Breast epithelium (tissue), 4 donors: ENCODE measurements around the gene SPRR2A. TPM values are rescaled to one million over a fixed set of nuclear protein-coding genes. Genes with fewer than 3 reads are reported as not detected.
"Not testable (repeated sequence)": the region's sequence is repeated elsewhere in the genome, so short reads cannot be mapped to it uniquely, and the experiment has no call there.

Source experiments
- DNase-seq, 2 donors: peaks; one replicate each; pipeline ENCODE4 v3.0.0-alpha.2; 2019; ENCODE audit warnings: low spot score in 2 of 2
- H3K27ac ChIP-seq, 2 donors: fragments of 200-600 bp; sonication (generic) in 1 of 2; one replicate each; pipeline ENCODE4 v1.5.1; 2016 to 2019; ENCODE audit warnings: mild to moderate bottlenecking in 1 of 2
- H3K27me3 ChIP-seq, 2 donors: fragments of 200-600 bp; sonication (generic) in 1 of 2; one replicate each; pipeline versions ENCODE4 v1.5.1 to v1.6.0; 2017 to 2019; ENCODE audit warnings: control low read depth in 1 of 2, mild to moderate bottlenecking in 1 of 2
- H3K36me3 ChIP-seq: fragments of 200-600 bp; one replicate; pipeline ENCODE4 v1.5.1; 2019
- H3K4me1 ChIP-seq, 2 donors: fragments of 200-600 bp; sonication (generic); one replicate each; pipeline ENCODE4 v1.5.1; 2016 to 2019; ENCODE audit warnings: control low read depth in 1 of 2
- H3K4me3 ChIP-seq, 3 donors: fragments of 200-600 bp; sonication (generic); 1 replicate in 2 of 3; 2 replicates in 1 of 3; pipeline ENCODE4 v1.5.1; 2016 to 2019; ENCODE audit warnings: mild to moderate bottlenecking in 3 of 3, moderate library complexity in 2 of 3
- H3K9me3 ChIP-seq, 2 donors: fragments of 200-600 bp; sonication (generic) in 1 of 2; one replicate each; pipeline ENCODE4 v1.5.1; 2016 to 2019; ENCODE audit warnings: control low read depth in 1 of 2
- POLR2A ChIP-seq: fragments of 450-650 bp; IDR thresholded peaks from one replicate; pipeline ENCODE4 v1.6.1; 2016; ENCODE audit warnings: antibody characterized with exemption, mild to moderate bottlenecking, moderate library complexity
- POLR2AphosphoS5 ChIP-seq, 3 donors: sonication (generic); formaldehyde crosslinking; IDR thresholded peaks; one replicate each; pipeline ENCODE4 v1.6.1; 2017; ENCODE audit warnings: antibody characterized with exemption in 3 of 3
- intact Hi-C: fragments of 100-400 bp; cut with DNase I; formaldehyde crosslinking; loops from one replicate; pipeline ENCODE4 v1.15.1; 2023; ENCODE audit warnings: low total_unique reads
- total RNA-seq, 3 donors: library from RNA; depleted of rRNA; stranded (reverse); fragments of >200 nt; gene quantifications; one replicate each; pipeline ENCODE4 v1.1.0, GENCODE V29; 2016
- TF ChIP-seq, protein P1 (sequence below), 3 donors: fragments of 450-650 bp; IDR thresholded peaks; one replicate each; pipeline ENCODE4 v1.5.1; 2016 to 2017; ENCODE audit warnings: antibody characterized with exemption in 3 of 3, mild to moderate bottlenecking in 3 of 3, moderate library complexity in 3 of 3

The SPRR2A gene
- total RNA-seq, 3 donors from 2014 or later = not detected

DNA sequence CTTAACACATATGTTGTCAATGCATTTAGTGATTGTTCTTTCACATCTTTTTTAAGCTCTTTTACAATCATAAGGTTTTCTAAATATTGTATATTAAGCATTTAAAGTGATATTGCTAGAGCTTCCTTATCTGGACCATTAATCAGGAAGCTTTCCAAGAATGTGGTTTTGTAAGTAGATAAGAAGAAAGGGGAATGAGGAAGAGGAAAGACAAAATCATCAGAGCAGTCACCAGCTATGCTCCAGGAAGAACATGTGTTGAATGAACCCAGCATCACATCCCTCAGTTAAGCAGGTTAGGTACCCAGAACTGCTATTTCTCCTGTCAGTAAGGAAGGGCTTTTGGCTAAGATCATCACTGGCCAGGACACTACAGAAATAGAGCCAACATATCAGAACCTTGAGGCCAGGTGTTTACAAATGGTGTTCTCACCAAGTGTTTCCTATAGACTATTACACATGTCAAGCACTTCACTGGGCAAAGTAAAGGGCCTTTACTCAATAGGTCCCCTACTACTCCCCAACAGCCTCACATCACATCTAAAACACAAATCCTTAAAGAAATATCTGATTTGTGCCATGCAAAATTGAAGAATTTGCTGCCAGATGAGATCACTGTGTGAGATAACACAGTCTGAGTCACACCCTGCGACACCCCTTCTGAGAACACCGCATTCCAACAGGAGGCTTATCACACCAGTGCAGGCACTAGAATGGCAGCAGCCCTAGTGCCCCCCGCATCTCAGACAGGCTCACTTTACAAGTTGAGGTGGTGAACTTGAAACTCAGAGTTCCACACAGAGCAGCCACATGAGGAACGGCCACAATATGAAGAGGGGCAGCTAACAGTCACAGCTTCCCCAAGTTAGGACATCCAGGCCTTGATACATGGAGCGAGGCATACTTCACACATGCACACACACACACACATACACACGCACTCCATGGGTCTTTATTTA lies 1.8 kb upstream of the SPRR2A start:
- no peak overlapping the region for H3K27ac ChIP-seq
- H3K4me1 ChIP-seq = no peaks in the 10 kb centered on the region
- no peak for TF ChIP-seq POLR2AphosphoS5 (IDR thresholded peaks at IDR 0.05)
- TF ChIP-seq, protein P1, sequence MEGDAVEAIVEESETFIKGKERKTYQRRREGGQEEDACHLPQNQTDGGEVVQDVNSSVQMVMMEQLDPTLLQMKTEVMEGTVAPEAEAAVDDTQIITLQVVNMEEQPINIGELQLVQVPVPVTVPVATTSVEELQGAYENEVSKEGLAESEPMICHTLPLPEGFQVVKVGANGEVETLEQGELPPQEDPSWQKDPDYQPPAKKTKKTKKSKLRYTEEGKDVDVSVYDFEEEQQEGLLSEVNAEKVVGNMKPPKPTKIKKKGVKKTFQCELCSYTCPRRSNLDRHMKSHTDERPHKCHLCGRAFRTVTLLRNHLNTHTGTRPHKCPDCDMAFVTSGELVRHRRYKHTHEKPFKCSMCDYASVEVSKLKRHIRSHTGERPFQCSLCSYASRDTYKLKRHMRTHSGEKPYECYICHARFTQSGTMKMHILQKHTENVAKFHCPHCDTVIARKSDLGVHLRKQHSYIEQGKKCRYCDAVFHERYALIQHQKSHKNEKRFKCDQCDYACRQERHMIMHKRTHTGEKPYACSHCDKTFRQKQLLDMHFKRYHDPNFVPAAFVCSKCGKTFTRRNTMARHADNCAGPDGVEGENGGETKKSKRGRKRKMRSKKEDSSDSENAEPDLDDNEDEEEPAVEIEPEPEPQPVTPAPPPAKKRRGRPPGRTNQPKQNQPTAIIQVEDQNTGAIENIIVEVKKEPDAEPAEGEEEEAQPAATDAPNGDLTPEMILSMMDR (IDR thresholded peaks at IDR 0.05) = no peak
- TF ChIP-seq POLR2A = no peak
- DNase-seq = no peak
- H3K27me3 ChIP-seq = peaks cover 0 to 3% of the 10 kb centered on the region in 2 donors
- H3K9me3 ChIP-seq = no peaks in the 10 kb centered on the region
- H3K36me3 ChIP-seq = no peaks in the 10 kb centered on the region
- H3K4me3 ChIP-seq = no peak overlapping the region
- intact Hi-C loops = no loop called here

DNA sequence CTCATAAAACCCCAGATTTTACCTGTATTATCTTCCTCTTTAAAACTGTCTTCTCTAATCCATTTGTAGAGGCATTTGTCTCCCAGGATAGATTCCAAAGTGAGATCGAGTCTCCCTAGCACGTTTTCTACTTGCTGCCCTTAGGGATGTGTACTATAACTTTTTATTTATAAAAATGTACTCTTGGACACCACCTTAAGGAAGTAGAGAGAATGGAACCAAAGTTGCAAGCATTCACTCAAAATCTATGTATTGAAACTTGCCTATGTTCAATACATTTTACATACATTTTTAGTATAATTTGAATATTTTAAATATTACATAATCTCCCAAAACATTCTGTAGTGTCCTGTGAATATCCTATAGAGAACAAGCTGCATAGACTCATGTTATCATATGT lies 842 bp upstream of the SPRR2A start:
- intact Hi-C loops = no loop called here
- Histone ChIP-seq H3K27ac (no peak overlapping the region), H3K4me3 (no peak overlapping the region), H3K4me1 (no peaks in the 10 kb centered on the region), H3K36me3 (no peaks in the 10 kb centered on the region), H3K9me3 (no peaks in the 10 kb centered on the region), H3K27me3 (peaks cover 0 to 3% of the 10 kb centered on the region in 2 donors)
- TF ChIP-seq, protein P1 (IDR thresholded peaks at IDR 0.05) = no peak
- TF ChIP-seq POLR2AphosphoS5 (IDR thresholded peaks at IDR 0.05) (no peak), POLR2A (no peak)
- no peak for DNase-seq

DNA sequence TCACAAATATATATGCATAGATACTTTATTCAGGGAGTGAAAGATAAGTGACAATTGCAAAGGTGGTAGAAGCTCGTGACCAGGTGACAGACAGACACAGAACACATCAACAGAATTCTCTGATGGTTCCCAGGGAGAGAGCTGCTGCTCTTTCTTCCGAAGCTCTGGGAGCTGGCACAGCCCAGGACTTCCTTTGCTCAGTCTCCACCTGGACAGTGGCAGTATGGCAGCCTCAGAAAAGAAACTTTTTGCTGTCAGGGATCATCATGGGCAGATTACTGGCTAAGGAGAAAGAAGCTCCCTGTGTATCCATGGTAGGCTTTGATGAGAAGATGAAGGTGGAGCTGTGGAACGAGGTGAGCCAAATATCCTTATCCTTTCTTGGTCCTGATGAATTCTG lies 1.2 kb downstream of the SPRR2A start:
- H3K27ac ChIP-seq, H3K4me1 ChIP-seq, H3K27me3 ChIP-seq, intact Hi-C loops, H3K36me3 ChIP-seq, DNase-seq, H3K9me3 ChIP-seq, H3K4me3 ChIP-seq: not testable (repeated sequence)

DNA sequence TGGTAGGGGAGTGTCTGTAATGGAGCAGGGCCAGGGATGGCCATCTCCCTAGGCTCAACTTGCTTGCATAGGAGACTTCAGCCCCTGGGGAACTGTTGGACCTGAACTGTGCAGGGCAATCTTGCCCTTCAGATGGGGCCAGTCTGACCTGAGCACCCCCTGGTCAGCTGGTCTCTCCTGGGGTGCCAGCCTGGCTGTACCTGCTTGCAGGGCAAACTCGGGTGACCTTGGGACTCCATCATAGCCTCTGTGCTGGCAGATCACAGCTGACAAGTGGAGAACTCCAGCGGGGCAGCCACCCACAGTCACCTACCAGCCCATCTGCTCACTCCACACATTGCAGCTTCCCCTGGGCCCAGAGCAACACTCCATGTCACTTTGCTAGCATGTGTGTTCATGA lies 8.1 kb downstream of the SPRR2A start:
- no peaks in the 10 kb centered on the region for H3K9me3 ChIP-seq
- H3K27ac ChIP-seq = no peak overlapping the region
- no peaks in the 10 kb centered on the region for H3K36me3 ChIP-seq
- intact Hi-C loops = no loop called here
- no peaks in the 10 kb centered on the region for H3K4me1 ChIP-seq
- H3K4me3 ChIP-seq = no peak overlapping the region
- no peaks in the 10 kb centered on the region for H3K27me3 ChIP-seq
- TF ChIP-seq, protein P1 (IDR thresholded peaks at IDR 0.05) = no peak
- TF ChIP-seq POLR2AphosphoS5 (IDR thresholded peaks at IDR 0.05) (no peak), POLR2A (no peak)
- no peak for DNase-seq

DNA sequence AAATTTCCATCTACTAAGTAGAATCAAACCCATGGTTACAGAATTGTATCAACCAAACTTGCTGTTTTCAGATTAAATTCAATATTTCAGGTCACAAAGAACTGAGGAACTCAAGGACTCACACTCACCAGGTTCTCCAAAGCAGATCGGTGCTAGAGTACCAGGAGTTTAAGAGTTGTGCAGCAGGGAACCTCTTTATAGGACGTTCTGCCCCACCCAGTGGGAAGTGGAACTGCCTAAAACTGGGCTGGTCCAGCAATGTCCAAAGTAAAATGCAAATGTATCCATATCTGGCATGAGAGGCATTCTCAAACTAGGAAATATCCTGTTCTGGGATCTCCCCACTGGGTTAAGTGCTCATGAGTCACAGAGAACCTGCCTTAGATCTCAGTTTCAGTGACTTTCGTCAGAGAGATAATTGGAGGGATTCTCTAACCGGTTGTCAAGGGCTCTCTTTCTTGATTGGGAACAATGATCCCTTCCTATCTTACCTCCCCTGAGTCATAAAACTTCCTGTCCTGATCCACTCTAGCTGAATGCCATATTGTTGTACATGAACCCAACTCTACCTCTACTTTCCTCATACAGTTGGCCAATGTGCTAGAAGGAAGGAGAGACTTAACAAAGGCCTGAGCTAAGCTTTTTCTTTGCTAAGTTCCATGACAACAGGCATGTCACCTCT lies 16.2 kb downstream of the SPRR2A start, which contains the start of gene SPRR2D:
TSS of gene SPRR2D (minus strand) at position 171 of the 682 bp plus-strand sequence. CDS start 774 bp downstream, outside the sequence.
- TF ChIP-seq, protein P1 (IDR thresholded peaks at IDR 0.05) = no peak
- TF ChIP-seq POLR2A (no peak), POLR2AphosphoS5 (IDR thresholded peaks at IDR 0.05) (no peak)
- no peak for DNase-seq
- Histone ChIP-seq H3K4me3 (no peak within 1 kb of the TSS), H3K36me3 (no peaks in the 10 kb centered on the region), H3K4me1 (no peaks in the 10 kb centered on the region), H3K9me3 (no peaks in the 10 kb centered on the region), H3K27ac (no peak within 1 kb of the TSS), H3K27me3 (no peaks in the 10 kb centered on the region)
- intact Hi-C loops = no loop called here
